Breast epithelium (tissue), 3 donors: ENCODE data around the gene CEP89.

ENCODE experiments used
- POLR2A ChIP-seq: fragments of 450-650 bp; IDR thresholded peaks from one replicate; pipeline ENCODE4 v1.6.1; 2016; ENCODE audit warnings: antibody characterized with exemption, mild to moderate bottlenecking, moderate library complexity
- POLR2AphosphoS5 ChIP-seq, 3 donors: sonication (generic); formaldehyde crosslinking; IDR thresholded peaks; one replicate each; pipeline ENCODE4 v1.6.1; 2017; ENCODE audit warnings: antibody characterized with exemption in 3 of 3
- TF ChIP-seq, protein P1 (sequence below), 3 donors: fragments of 450-650 bp; IDR thresholded peaks; one replicate each; pipeline ENCODE4 v1.5.1; 2016 to 2017; ENCODE audit warnings: antibody characterized with exemption in 3 of 3, mild to moderate bottlenecking in 3 of 3, moderate library complexity in 3 of 3

DNA sequence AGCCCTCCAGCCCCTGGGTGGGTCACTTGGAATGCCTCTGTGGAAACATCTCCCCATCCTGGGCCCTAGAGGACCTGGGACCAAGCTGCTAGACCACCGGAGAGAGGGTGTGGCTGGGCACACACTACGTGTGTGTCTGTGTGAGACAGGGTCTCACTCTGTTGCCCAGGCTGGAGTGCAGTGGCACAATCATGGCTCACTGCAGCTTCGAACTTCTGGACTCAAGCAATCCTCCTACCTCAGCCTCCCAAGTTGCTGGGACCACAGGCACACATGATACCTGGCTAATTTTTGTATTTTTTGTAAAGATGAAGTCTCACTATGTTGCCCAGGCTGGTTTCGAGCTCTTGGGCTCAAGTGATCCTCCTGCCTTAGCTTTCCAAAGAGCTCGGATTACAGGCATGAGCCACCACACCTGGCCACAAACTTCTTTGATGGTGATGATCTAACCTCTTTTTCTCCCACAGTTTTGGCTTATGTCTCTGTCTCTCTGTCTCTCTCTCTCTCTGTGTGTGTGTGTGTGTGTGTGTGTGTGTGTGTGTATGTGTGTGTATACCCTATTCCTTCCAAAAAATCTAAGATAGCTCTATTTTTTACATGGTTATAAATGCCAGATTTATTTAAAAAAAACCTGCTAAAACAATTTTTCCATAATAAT lies 70.1 kb downstream of the CEP89 start:
- no peak for TF ChIP-seq POLR2AphosphoS5 (IDR thresholded peaks at IDR 0.05)
- TF ChIP-seq, protein P1, sequence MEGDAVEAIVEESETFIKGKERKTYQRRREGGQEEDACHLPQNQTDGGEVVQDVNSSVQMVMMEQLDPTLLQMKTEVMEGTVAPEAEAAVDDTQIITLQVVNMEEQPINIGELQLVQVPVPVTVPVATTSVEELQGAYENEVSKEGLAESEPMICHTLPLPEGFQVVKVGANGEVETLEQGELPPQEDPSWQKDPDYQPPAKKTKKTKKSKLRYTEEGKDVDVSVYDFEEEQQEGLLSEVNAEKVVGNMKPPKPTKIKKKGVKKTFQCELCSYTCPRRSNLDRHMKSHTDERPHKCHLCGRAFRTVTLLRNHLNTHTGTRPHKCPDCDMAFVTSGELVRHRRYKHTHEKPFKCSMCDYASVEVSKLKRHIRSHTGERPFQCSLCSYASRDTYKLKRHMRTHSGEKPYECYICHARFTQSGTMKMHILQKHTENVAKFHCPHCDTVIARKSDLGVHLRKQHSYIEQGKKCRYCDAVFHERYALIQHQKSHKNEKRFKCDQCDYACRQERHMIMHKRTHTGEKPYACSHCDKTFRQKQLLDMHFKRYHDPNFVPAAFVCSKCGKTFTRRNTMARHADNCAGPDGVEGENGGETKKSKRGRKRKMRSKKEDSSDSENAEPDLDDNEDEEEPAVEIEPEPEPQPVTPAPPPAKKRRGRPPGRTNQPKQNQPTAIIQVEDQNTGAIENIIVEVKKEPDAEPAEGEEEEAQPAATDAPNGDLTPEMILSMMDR (IDR thresholded peaks at IDR 0.05) = no peak
- TF ChIP-seq POLR2A = no peak
